ENCODE measurements around the gene COTL1.
A peak's percentile ranks its signal among the peaks of the same experiment; 100 is the strongest.

Gene COTL1

DNA sequence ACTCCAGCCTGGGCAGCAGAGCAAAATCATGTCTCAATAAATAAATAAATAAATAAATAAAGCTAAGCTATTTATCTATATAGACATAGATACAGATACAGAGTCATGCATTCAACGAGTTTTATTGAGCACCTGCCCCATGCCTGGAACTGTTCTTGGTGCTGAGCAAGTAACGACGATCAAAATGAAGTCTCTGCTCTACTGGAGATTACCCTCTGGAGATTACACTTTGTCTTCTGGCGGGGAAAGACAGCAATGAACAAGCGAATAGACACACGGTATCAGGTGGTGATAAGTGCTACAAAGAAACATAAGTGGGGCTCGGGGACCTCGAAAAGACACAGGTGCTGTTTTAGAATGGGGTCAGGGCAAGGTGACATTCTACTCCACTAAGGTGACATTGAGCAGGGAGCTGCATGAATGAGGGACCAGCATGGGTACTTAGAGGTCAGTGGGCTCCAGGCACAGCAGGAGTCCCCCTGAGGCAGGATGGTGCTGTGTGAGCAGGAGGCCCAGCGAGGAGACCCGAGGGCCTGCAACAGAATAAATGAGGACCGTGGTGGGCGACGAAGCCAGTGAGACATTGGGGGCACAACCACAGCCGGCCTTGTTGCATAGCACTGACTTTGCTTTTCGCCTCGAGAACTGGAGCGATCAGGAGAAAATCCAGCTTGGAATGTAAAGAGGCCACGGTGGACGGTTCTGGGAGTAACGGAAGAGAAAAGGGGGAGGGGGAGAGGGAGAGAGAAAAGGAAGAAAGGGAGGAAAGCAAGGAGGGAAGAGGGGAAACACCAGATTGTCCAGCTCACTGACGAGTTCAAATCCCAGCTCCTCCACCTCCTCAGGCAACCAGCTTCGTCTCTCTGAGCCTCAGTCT, 71.0 kb downstream of the COTL1 start:
- H3K27ac Mint-ChIP-seq, result peak overlapping the region; percentile 63
- H3K27me3 Mint-ChIP-seq (ENCODE audit: low read depth), result no peaks in the 10 kb centered on the region
- H3K4me3 Mint-ChIP-seq, result peak overlapping the region; percentile 67
- peaks cover 53% of the 10 kb centered on the region for H3K4me1 Mint-ChIP-seq (ENCODE audit: low read depth)
- H3K9me3 Mint-ChIP-seq, result no peaks in the 10 kb centered on the region
- H3K36me3 Mint-ChIP-seq (ENCODE audit: low read depth), result peaks cover 54% of the 10 kb centered on the region
- no peak for DNase-seq (ENCODE audit: low spot score)

DNA sequence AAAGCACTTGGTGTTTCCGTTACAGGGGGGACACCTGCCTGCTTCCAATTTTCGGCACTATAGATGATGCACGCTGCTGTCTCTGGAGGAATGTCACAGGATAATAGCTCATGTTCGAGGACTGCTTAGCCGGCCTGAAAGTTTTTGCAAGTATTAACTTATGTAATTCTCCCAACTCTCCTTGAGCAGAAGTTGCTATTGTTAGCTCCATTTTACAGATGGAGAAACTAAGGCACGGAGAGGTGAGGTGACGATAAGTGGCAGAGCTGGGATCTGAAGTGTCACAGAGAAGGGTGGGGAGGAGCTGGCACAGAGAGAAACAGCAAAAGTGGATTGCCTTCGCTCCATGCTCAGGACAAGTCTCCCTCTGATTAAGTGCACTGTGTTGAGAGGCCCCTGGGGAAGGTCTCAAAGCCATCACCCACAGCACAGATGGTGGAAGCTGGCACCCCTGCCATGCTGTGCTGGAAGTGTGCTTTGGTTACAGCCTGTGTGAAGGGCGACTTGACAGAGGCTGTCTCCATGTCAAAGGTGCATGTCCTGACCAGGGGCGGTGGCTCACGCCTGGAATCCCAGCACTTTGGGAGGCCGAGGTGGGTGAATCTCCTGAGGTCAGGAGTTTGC, 72.7 kb downstream of the COTL1 start:
- Mint-ChIP-seq H3K36me3 (ENCODE audit: low read depth) (peaks cover 50% of the 10 kb centered on the region), H3K9me3 (no peaks in the 10 kb centered on the region), H3K27me3 (ENCODE audit: low read depth) (no peaks in the 10 kb centered on the region), H3K4me3 (no peak overlapping the region), H3K27ac (no peak overlapping the region), H3K4me1 (ENCODE audit: low read depth) (peaks cover 49% of the 10 kb centered on the region)
- no peak for DNase-seq (ENCODE audit: low spot score)

GRCh38 chr16:84544031-84544773, 73.7 kb downstream of the COTL1 start:
- Mint-ChIP-seq H3K27ac (peak overlapping the region; percentile 74), H3K4me1 (ENCODE audit: low read depth) (peaks cover 39% of the 10 kb centered on the region), H3K27me3 (ENCODE audit: low read depth) (no peaks in the 10 kb centered on the region), H3K4me3 (peak overlapping the region; percentile 50), H3K36me3 (ENCODE audit: low read depth) (peaks cover 47% of the 10 kb centered on the region), H3K9me3 (no peaks in the 10 kb centered on the region)
- peak; percentile 20 for DNase-seq (ENCODE audit: low spot score)

DNA sequence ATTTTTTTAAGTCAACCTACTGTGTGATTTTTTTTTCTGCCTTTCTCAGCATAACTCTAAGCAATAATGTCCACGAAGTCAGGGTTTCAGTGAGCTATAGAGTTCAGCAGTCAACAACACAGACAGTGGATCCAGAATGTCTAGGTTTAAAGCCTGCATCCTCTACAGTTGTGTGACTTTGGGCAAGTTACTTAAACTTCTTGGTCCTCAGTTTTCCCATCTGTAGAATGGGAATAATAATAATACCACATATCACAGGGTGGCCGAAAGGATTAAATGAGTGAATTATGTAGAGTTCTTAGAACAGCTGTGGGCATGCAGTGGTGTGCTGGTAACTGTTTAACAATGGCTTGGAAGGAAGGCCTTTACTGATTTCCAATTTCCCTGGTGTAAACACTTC, 74.6 kb downstream of the COTL1 start:
- Mint-ChIP-seq H3K9me3 (no peaks in the 10 kb centered on the region), H3K4me1 (ENCODE audit: low read depth) (peaks cover 35% of the 10 kb centered on the region), H3K27ac (no peak overlapping the region), H3K36me3 (ENCODE audit: low read depth) (peaks cover 46% of the 10 kb centered on the region), H3K4me3 (no peak overlapping the region), H3K27me3 (ENCODE audit: low read depth) (no peaks in the 10 kb centered on the region)
- DNase-seq (ENCODE audit: low spot score), result no peak

GRCh38 chr16:84541999-84542817, 75.7 kb downstream of the COTL1 start:
- no peak for DNase-seq (ENCODE audit: low spot score)
- no peak overlapping the region for H3K27ac Mint-ChIP-seq

GRCh38 chr16:84540194-84540593, 77.7 kb downstream of the COTL1 start:
- H3K27me3 Mint-ChIP-seq (ENCODE audit: low read depth), result no peaks in the 10 kb centered on the region
- no peak for DNase-seq (ENCODE audit: low spot score)
- peaks cover 41% of the 10 kb centered on the region for H3K36me3 Mint-ChIP-seq (ENCODE audit: low read depth)
- H3K27ac Mint-ChIP-seq, result no peak overlapping the region
- H3K9me3 Mint-ChIP-seq, result no peaks in the 10 kb centered on the region
- no peak overlapping the region for H3K4me3 Mint-ChIP-seq
- peaks cover 36% of the 10 kb centered on the region for H3K4me1 Mint-ChIP-seq (ENCODE audit: low read depth)

More at GRCh38 chr16:84541999-84542817, 75.7 kb downstream of the COTL1 start:
- Mint-ChIP-seq H3K27me3 (ENCODE audit: low read depth) (no peaks in the 10 kb centered on the region), H3K4me1 (ENCODE audit: low read depth) (peaks cover 37% of the 10 kb centered on the region), H3K36me3 (ENCODE audit: low read depth) (peaks cover 47% of the 10 kb centered on the region), H3K4me3 (no peak overlapping the region), H3K9me3 (no peaks in the 10 kb centered on the region)

DNA sequence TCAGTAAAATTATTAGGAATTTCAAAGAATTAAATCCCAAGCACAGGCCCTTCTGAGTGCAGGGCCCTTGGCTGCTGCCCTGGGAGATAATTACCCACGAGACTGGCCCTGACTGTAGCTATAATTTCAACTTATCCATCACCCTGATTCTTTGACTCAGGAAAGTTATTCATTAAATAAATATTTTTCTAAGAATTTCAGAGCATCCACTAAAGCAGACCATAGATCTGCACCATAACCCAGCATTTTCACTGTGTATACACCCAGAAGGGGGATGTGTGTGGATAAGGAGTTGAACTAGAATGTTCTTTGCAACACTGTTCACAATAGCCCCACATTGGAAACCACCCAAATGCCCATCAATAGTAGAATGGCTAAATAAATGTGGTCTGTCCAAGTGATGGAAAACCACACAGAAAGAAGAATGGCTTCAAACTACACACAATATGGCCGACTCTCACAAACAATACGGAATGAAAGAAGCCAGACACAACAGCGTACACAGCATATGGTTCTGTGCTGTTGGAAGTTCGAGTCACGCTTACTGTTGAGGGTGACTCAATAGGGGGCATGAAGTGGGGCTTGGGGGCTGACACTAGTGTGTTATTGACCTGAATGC, 79.5 kb downstream of the COTL1 start:
- DNase-seq (ENCODE audit: low spot score), result no peak
- Mint-ChIP-seq H3K4me1 (ENCODE audit: low read depth) (peaks cover 27% of the 10 kb centered on the region), H3K4me3 (no peak overlapping the region), H3K9me3 (no peaks in the 10 kb centered on the region), H3K27ac (no peak overlapping the region), H3K36me3 (ENCODE audit: low read depth) (peaks cover 31% of the 10 kb centered on the region), H3K27me3 (ENCODE audit: low read depth) (no peaks in the 10 kb centered on the region)

DNA sequence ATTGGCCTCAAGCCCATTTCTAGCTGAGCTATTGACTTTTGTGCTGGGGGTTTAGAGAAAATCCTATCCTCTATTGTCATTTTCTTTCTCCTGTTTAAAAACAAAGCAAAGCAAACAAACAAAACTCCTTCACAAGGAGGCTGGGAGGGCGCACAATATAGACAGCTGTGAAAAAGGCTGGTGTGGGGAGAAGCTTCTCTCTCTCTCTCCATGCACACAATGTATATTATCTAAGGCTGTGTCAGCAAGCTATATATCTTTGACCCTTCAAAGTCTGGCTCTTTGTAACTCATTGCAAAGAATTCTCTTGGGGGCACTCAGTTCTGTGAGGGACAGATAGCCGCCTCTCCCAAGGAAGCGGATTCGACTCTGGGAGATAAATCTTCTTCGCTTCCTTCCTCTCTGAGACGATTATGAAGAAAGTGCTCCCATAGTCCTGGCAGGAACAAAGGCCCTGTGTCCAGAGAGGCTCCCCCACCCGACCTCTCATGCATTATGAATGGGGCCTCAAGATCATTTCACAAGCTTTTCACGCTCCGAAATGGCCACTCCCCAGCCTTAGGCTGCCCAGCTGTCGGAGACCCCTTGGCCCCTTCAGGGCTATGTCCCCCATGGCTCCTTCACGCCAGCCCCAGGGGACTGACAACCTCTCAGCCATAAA, 80.3 kb downstream of the COTL1 start:
- Mint-ChIP-seq H3K27me3 (ENCODE audit: low read depth) (no peaks in the 10 kb centered on the region), H3K4me3 (no peak overlapping the region), H3K4me1 (ENCODE audit: low read depth) (peaks cover 28% of the 10 kb centered on the region), H3K27ac (peak overlapping the region; percentile 52), H3K9me3 (no peaks in the 10 kb centered on the region), H3K36me3 (ENCODE audit: low read depth) (peaks cover 34% of the 10 kb centered on the region)
- DNase-seq (ENCODE audit: low spot score), result no peak

DNA sequence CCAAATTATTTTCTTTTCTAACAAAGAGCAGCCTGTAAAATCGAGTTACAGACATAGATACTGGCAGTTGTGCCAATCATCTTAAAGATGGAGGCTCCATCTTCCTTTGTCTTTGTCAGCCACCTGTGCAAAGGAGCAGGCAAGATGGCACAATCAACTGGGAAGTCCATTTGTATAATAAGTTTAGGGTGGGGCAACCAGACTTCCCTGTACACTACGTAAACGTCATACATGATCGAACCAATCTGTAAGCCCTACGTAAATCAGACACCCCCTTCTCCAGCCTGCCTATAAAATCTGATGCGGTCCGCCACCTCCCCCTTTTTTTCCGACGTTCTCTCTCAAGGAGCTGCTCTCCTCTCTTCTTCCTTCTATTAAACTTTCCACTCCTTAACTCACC, 82.0 kb downstream of the COTL1 start:
- no peak for DNase-seq (ENCODE audit: low spot score)
- Mint-ChIP-seq H3K4me1 (ENCODE audit: low read depth) (peaks cover 27% of the 10 kb centered on the region), H3K27me3 (ENCODE audit: low read depth) (no peaks in the 10 kb centered on the region), H3K27ac (peak overlapping the region; percentile 38), H3K4me3 (no peak overlapping the region), H3K9me3 (peaks cover 5% of the 10 kb centered on the region), H3K36me3 (ENCODE audit: low read depth) (peaks cover 45% of the 10 kb centered on the region)

DNA sequence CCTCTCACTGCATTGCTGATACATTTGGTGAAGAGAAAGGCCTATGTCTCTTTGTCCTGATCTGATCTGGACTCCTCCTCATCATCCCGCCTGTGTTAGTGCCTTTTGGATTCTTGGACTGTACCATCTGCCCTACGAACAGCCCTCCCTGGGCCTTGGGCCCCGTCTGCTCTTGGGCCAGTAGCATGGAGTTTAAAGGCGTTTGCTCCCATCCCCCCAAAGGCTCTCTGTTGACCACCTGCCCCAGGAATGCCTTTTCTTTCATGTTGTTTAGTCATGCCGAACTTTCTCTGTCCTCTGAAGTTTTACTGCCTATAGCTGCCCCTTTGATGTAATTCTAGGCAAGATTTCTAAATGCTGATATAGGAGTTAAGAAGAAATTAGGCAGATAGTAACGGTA, 82.5 kb downstream of the COTL1 start:
- no peak overlapping the region for H3K27ac Mint-ChIP-seq
- peaks cover 27% of the 10 kb centered on the region for H3K4me1 Mint-ChIP-seq (ENCODE audit: low read depth)
- H3K27me3 Mint-ChIP-seq (ENCODE audit: low read depth), result no peaks in the 10 kb centered on the region
- no peak overlapping the region for H3K4me3 Mint-ChIP-seq
- DNase-seq (ENCODE audit: low spot score), result no peak
- peaks cover 49% of the 10 kb centered on the region for H3K36me3 Mint-ChIP-seq (ENCODE audit: low read depth)
- H3K9me3 Mint-ChIP-seq, result peaks cover 9% of the 10 kb centered on the region

- Mint-ChIP-seq H3K4me3 (no peak overlapping the region), H3K27me3 (ENCODE audit: low read depth) (no peaks in the 10 kb centered on the region), H3K27ac (no peak overlapping the region), H3K9me3 (peaks cover 15% of the 10 kb centered on the region), H3K36me3 (ENCODE audit: low read depth) (peaks cover 53% of the 10 kb centered on the region), H3K4me1 (ENCODE audit: low read depth) (peaks cover 27% of the 10 kb centered on the region)
- DNase-seq (ENCODE audit: low spot score), result no peak
These were observed 83.1 kb downstream of the COTL1 start for GRCh38 chr16:84534815-84535214.

GRCh38 chr16:84532855-84533486, 84.9 kb downstream of the COTL1 start:
- peaks cover 55% of the 10 kb centered on the region for H3K36me3 Mint-ChIP-seq (ENCODE audit: low read depth)

More at GRCh38 chr16:84532855-84533486, 84.9 kb downstream of the COTL1 start:
- H3K27ac Mint-ChIP-seq, result no peak overlapping the region
- no peak overlapping the region for H3K4me3 Mint-ChIP-seq
- H3K4me1 Mint-ChIP-seq (ENCODE audit: low read depth), result peaks cover 35% of the 10 kb centered on the region
- peaks cover 21% of the 10 kb centered on the region for H3K9me3 Mint-ChIP-seq
- no peak for DNase-seq (ENCODE audit: low spot score)
- no peaks in the 10 kb centered on the region for H3K27me3 Mint-ChIP-seq (ENCODE audit: low read depth)

All from T-helper 2 cell treated with Interferon-gamma antibody and Interleukin-4, amounts not matched to agents 5 μg/mL and 100 μg/mL, for 36 hours (primary cell).